Heart right ventricle (tissue), 16 donors: ENCODE results near the gene AXIN1. TPM values are rescaled to one million over a fixed set of nuclear protein-coding genes. Genes with fewer than 3 reads are reported as not detected.

Experiments
- ATAC-seq, 8 donors: fragments of 200-7000 bp; cut with Tn5 transposase; one replicate each; pipeline ENCODE4 v1.9.1; 2020; ENCODE audit warnings: mild to moderate bottlenecking in 8 of 8, moderate library complexity in 8 of 8, moderate number of reproducible peaks in 1 of 8
- DNase-seq, 2 donors: peaks; one replicate each; pipeline ENCODE4 v3.0.0-alpha.2; 2020
- H3K27ac ChIP-seq, 10 donors: fragments of 200-600 bp; sonication (generic) in 2 of 10; one replicate each; pipeline versions ENCODE4 v1.5.0 to v1.8.0; 2020 to 2022; ENCODE audit warnings: mild to moderate bottlenecking in 3 of 10
- H3K27me3 ChIP-seq, 7 donors: fragments of 200-600 bp; one replicate each; pipeline ENCODE4 v1.8.0; 2021 to 2022; ENCODE audit warnings: mild to moderate bottlenecking in 2 of 7
- H3K36me3 ChIP-seq, 9 donors: fragments of 200-600 bp; sonication (generic) in 1 of 9; one replicate each; pipeline versions ENCODE4 v1.5.0 to v1.8.0; 2020 to 2022; ENCODE audit warnings: mild to moderate bottlenecking in 2 of 9
- H3K4me1 ChIP-seq, 9 donors: fragments of 200-600 bp; sonication (generic) in 1 of 9; one replicate each; pipeline versions ENCODE4 v1.5.0 to v1.8.0; 2020 to 2022; ENCODE audit warnings: mild to moderate bottlenecking in 4 of 9
- H3K4me3 ChIP-seq, 10 donors: fragments of 200-600 bp; sonication (generic) in 2 of 10; one replicate each; pipeline versions ENCODE4 v1.5.0 to v1.8.0; 2020 to 2022; ENCODE audit warnings: mild to moderate bottlenecking in 7 of 10, moderate library complexity in 2 of 10
- H3K9me3 ChIP-seq, 11 donors: fragments of 200-600 bp in 10 of 11; sonication (generic) in 2 of 11; one replicate each; pipeline versions ENCODE4 v1.5.0 to v1.8.0; 2013 to 2022; ENCODE audit warnings: mild to moderate bottlenecking in 2 of 11, control low read depth in 1 of 11, moderate library complexity in 1 of 11
- CTCF ChIP-seq, 9 donors: fragments of 200-600 bp; sonication (generic) in 2 of 9; IDR thresholded peaks; one replicate each; pipeline versions ENCODE4 v1.5.0 to v1.8.0; 2021 to 2022; ENCODE audit warnings: antibody characterized with exemption in 9 of 9, mild to moderate bottlenecking in 5 of 9, moderate library complexity in 1 of 9
- WGBS, 2 donors: extraction: QIAGEN DNeasy Blood & Tissue Kit; methylation state at CpG; one replicate each; pipeline ENCODE4 v1.1.7; 2013; ENCODE audit warnings: inconsistent platforms in 1 of 2; 5-methylcytosine and 5-hydroxymethylcytosine counted together
- intact Hi-C, 10 donors: fragments of 100-400 bp; cut with DNase I; formaldehyde crosslinking; loops; one replicate each; pipeline versions ENCODE4 v1.11.1 to v1.14.2; 2022
- polyA plus RNA-seq, 2 donors: library from polyadenylated mRNA; stranded (reverse); fragments of 200-250 nt; gene quantifications; one replicate each; pipeline ENCODE4 v1.2.3, GENCODE V29; 2013
- total RNA-seq, 10 donors: library from RNA; stranded (reverse); fragmentation: NEBNext Ultra II Directional in 3 of 10; extraction: Animal tissue kit (Norgen Biotek cat#: 25700) in 3 of 10; gene quantifications; one replicate each; pipeline versions ENCODE4 v1.2.1 to v1.2.4, GENCODE V29; 2021 to 2023
- donor health status: Arrhythmogenic right ventricular cardiomyopathy.
- donor health status: ischemic (EF 13 %, LVEDD 7.1; RV severe dilation, severe dysfunction).
- donor health status: healthy with polysubstance abuse.
- donor health status: DM: no; HTN: yes; CAD: no.
- donor health status: DM: no; HTN: no; CAD: no.
- donor health status: ischemic (EF 25% LVEDD 6.9; RV normal size, moderate dysfunction).
- donor health status: ischemic (EF 25% LVEDD 5.7; RV mildly dilated, moderate dysfunction).
- donor health status: healthy.
- donor health status: DM: yes; HTN: yes; CAD: no.
- donor health status: Ischemic cardiomyopathy.
- donor health status: ischemic (EF 35%, LVEDD 5.7; RV mildly dilated, moderate dysfunction).
- donor health status: nonischemic (EF 11% LVEDD 7.7; RV severe dilation, severe dysfunction).
- donor health status: DM: yes; HTN: yes; CAD: no.
- donor health status: PGD.
- donor health status: ischemic (EF 29% LVEDD 5.4; RV normal size, mild dysfunction).
- donor health status: nonischemic (EF 23%, LVEDD 6.1; RV moderate dilation, normal function).

Gene AXIN1
- total and polyA plus RNA-seq, 12 donors = 7.7 to 16.1 (median 9.5) TPM

GRCh38 chr16:297832-298231, 54.7 kb downstream of the AXIN1 start:
- intact Hi-C loops = no loop called here
- no peak for ATAC-seq

DNA sequence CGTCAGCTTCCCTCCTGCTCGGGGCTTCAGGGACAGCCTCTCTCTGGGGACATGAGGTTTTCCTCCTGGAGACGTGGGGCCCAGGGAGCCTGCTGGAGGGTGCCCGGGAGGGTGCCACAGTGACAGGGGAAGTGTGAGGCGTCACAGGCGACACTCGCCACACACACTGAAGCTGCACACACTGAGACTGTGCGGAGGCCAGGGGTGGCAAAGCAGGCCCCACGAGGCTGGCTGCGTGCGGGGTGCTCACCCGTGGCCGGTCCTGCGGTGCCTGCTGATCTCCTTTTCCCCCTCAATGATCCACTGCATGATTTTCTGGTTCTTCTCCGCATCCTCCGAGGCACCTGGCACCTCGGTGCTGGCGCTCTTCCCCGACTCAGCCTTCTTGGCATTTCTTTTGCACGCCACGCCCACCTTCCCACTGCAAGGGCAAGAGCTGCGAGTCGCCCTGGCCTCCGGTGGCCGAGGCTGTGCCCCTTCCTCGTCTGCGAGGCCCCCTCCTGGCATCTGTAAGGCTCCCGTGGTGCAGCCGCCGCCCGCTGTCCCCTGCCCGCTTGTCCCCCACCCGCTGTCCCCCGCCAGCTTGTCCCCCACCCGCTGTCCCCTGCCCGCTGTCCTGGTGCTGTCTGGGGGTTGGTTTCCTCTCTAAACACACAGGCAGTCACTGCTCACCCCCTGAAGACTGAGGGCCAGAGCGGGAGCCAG, 55.6 kb downstream of the AXIN1 start:
- ATAC-seq (peak in 1 of 8 donors; percentile 23), DNase-seq (no peak)
- Histone ChIP-seq H3K27ac (no peak overlapping the region), H3K4me3 (no peak overlapping the region), H3K27me3 (no peaks in the 10 kb centered on the region), H3K9me3 (no peaks in the 10 kb centered on the region), H3K36me3 (peaks cover 0 to 76% (median 4%) of the 10 kb centered on the region in 9 donors), H3K4me1 (no peaks in the 10 kb centered on the region)
- 93 to 94% methylated on average over 37 of the region's 37 CpGs for WGBS, 2 donors
- intact Hi-C loops = no loop called here
- no peak for TF ChIP-seq CTCF (IDR thresholded peaks at IDR 0.05)

More at GRCh38 chr16:297832-298231, 54.7 kb downstream of the AXIN1 start:
- H3K4me3 ChIP-seq = no peak overlapping the region
- peaks cover 0 to 76% (median 10%) of the 10 kb centered on the region in 9 donors for H3K36me3 ChIP-seq
- H3K4me1 ChIP-seq = no peaks in the 10 kb centered on the region
- no peaks in the 10 kb centered on the region for H3K27me3 ChIP-seq
- no peak overlapping the region for H3K27ac ChIP-seq
- no peak for TF ChIP-seq CTCF (IDR thresholded peaks at IDR 0.05)
- H3K9me3 ChIP-seq = no peaks in the 10 kb centered on the region
- 95% methylated on average over 29 to 32 of the region's 32 CpGs for WGBS, 2 donors
- no peak for DNase-seq

DNA sequence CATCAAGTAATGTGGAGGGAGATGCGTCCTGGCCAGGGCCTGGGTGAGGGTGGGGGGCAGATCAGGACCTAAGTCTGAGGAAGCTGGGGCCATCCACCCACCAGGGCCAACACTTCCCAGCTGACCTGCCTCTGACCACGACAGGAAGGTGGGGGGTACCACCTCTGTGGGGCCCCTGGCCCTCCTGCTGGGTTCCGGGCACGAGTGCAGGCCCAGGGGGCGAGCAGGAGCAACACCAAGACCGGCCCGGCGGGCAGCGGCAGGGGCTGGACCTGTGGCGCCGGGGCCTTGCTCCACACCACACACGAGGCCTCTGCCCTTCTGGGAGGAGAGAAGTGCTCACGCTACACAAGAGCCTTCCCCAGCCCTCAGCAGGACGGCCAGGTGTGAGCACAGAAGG, 56.2 kb downstream of the AXIN1 start:
- TF ChIP-seq CTCF (IDR thresholded peaks at IDR 0.05) = no peak
- 97% methylated on average over 14 of the region's 14 CpGs for WGBS, 2 donors
- ATAC-seq (peak in 2 of 8 donors; percentile 12 to 21), DNase-seq (no peak)
- Histone ChIP-seq H3K36me3 (peaks cover 0 to 76% (median 2%) of the 10 kb centered on the region in 9 donors), H3K4me3 (no peak overlapping the region), H3K9me3 (no peaks in the 10 kb centered on the region), H3K27ac (no peak overlapping the region), H3K27me3 (no peaks in the 10 kb centered on the region), H3K4me1 (no peaks in the 10 kb centered on the region)
- intact Hi-C loops = no loop called here

DNA sequence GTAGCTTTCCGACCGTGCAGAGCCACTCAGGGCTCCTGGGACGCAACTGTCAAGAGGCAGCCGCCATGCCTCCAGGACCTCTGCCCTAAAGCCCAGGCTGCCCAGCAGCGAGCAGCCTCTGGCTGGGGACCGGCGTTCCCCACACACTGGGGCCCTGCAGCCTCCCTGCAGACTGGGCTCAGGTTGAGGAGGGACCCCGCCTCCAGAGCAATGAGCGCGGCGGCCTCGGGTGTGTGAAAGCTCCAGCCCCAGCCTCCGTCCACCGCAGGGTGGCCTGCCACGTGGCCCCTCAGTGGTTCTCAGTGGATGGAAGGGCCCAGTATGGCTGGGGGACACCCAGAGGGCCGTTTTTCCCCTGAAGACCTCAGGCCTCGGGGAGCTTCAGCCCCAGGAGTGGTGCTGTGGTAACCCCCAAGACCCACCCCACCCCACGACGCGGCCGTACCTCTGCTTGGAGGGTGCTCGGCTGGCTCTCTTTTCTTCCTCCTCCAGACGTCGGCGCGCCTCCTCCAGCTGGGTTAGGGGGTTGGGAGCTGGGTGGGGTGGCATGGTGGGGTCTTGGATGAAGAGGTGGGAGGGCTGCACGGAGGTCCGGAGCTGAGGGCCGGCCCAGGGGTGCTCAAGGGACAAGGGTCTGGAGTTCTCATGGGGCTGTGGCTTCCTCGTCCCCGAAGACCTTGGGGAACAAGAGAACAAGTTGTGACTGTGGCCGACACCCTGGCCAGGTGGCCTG, 59.3 kb downstream of the AXIN1 start:
- no peak for ATAC-seq
- Histone ChIP-seq H3K4me3 (no peak overlapping the region), H3K27ac (no peak overlapping the region), H3K27me3 (no peaks in the 10 kb centered on the region), H3K4me1 (no peaks in the 10 kb centered on the region), H3K36me3 (peaks cover 0 to 86% (median 18%) of the 10 kb centered on the region in 9 donors), H3K9me3 (no peaks in the 10 kb centered on the region)
- no peak for DNase-seq
- no peak for TF ChIP-seq CTCF (IDR thresholded peaks at IDR 0.05)
- intact Hi-C loops = no loop called here
- 94% methylated on average over 30 to 32 of the region's 32 CpGs for WGBS, 2 donors
